Naive thymus-derived CD8-positive, alpha-beta T cell (primary cell): Measurements from ENCODE around the gene SORCS2. TPM values are rescaled to one million over a fixed set of nuclear protein-coding genes. Genes with fewer than 3 reads are reported as not detected.

Source experiments
- ATAC-seq, 2 donors: fragments of 150-1000 bp; cut with Tn5 transposase in 1 of 2; sonication (Bioruptor Pico), chemical (Tn5 transposase) in 1 of 2; 1 replicate in 1 of 2; 2 replicates in 1 of 2; pipeline ENCODE4 v1.10.0; 2021; ENCODE audit warnings: mild to moderate bottlenecking in 2 of 2, moderate library complexity in 2 of 2
- POLR2A ChIA-PET: fragments of 350-600 bp; sonication (Branson Sonifier 250); formaldehyde crosslinking; loops from one replicate; lab custom pipeline; 2021; ENCODE audit warnings: antibody characterized with exemption; lab: Charles Lee
- DNase-seq, 10 donors: peaks; one replicate each; pipeline versions ENCODE4 v3.0.0 to v3.0.0-alpha.2; 2020 to 2022
- H3K27ac Mint-ChIP-seq, 10 donors: one replicate each; pipeline ENCODE4 v1.8.0; 2020 to 2022; ENCODE audit warnings: mild to moderate bottlenecking in 10 of 10, mixed read lengths in 10 of 10, moderate library complexity in 4 of 10, inconsistent platforms in 1 of 10
- H3K27me3 Mint-ChIP-seq, 5 donors: one replicate each; pipeline ENCODE4 v1.8.0; 2021 to 2022; ENCODE audit warnings: mixed read lengths in 5 of 5
- H3K36me3 Mint-ChIP-seq, 3 donors: one replicate each; pipeline ENCODE4 v1.8.0; 2020 to 2022; ENCODE audit warnings: mixed read lengths in 3 of 3, mild to moderate bottlenecking in 2 of 3, inconsistent platforms in 1 of 3
- H3K4me1 Mint-ChIP-seq, 4 donors: one replicate each; pipeline ENCODE4 v1.8.0; 2021 to 2022; ENCODE audit warnings: mixed read lengths in 4 of 4
- H3K4me3 Mint-ChIP-seq, 10 donors: one replicate each; pipeline ENCODE4 v1.8.0; 2020 to 2022; ENCODE audit warnings: mild to moderate bottlenecking in 10 of 10, mixed read lengths in 10 of 10, moderate library complexity in 6 of 10, inconsistent platforms in 1 of 10
- H3K9me3 Mint-ChIP-seq, 9 donors: one replicate each; pipeline ENCODE4 v1.8.0; 2020 to 2022; ENCODE audit warnings: mixed read lengths in 9 of 9, mild to moderate bottlenecking in 3 of 9, inconsistent platforms in 1 of 9, moderate library complexity in 1 of 9
- polyA plus RNA-seq, 3 donors: library from polyadenylated mRNA; unstranded; fragments of 300-500 nt; fragmentation: Illumina TruSeq; gene quantifications; one replicate each; pipeline ENCODE4 v1.2.3, GENCODE V29; 2021
- total RNA-seq, 8 experiments: library from RNA in 2 of 8; stranded (reverse) in 2 of 8; gene quantifications; one replicate each; pipeline ENCODE4 v1.2.3 and lab custom pipeline; 2021 to 2026

The SORCS2 gene
- total and polyA plus RNA-seq, 5 experiments from 2014 or later, result not detected

GRCh38 chr4:7757501-7758471 is 565.4 kb downstream of the SORCS2 start:
- Mint-ChIP-seq H3K9me3 (no peaks in the 10 kb centered on the region), H3K4me1 (peaks cover 14 to 42% (median 35%) of the 10 kb centered on the region in 4 donors), H3K4me3 (peak overlapping the region in 5 of 10 donors; percentile 36 to 76 (median 52)), H3K27me3 (no peaks in the 10 kb centered on the region), H3K27ac (peak overlapping the region; percentile 76 to 99 (median 95)), H3K36me3 (no peaks in the 10 kb centered on the region)
- ATAC-seq (no peak), DNase-seq (no peak)
- POLR2A ChIA-PET, result interaction anchor here (1.9 kb wide), 1 partner anchor 14 kb away, joined by 4 read pairs; no protein-coding TSS in a partner anchor

GRCh38 chr4:7758476-7758875 is 566.1 kb downstream of the SORCS2 start:
- ATAC-seq (no peak), DNase-seq (no peak)
- no peaks in the 10 kb centered on the region for H3K27me3 Mint-ChIP-seq
- H3K27ac Mint-ChIP-seq, result peak overlapping the region; percentile 70 to 99 (median 95)
- H3K4me3 Mint-ChIP-seq, result peak overlapping the region in 6 of 10 donors; percentile 36 to 78 (median 59)
- H3K9me3 Mint-ChIP-seq, result no peaks in the 10 kb centered on the region
- POLR2A ChIA-PET, result interaction anchor here (1.9 kb wide), 1 partner anchor 15 kb away, joined by 4 read pairs; no protein-coding TSS in a partner anchor
- peaks cover 14 to 42% (median 35%) of the 10 kb centered on the region in 4 donors for H3K4me1 Mint-ChIP-seq
- H3K36me3 Mint-ChIP-seq, result peaks cover 0 to 4% (median 0%) of the 10 kb centered on the region in 3 donors

GRCh38 chr4:7759216-7759615 is 566.9 kb downstream of the SORCS2 start:
- Mint-ChIP-seq H3K4me1 (peaks cover 14 to 39% (median 35%) of the 10 kb centered on the region in 4 donors), H3K27me3 (no peaks in the 10 kb centered on the region), H3K27ac (peak overlapping the region; percentile 87 to 99 (median 96)), H3K36me3 (peaks cover 0 to 11% (median 0%) of the 10 kb centered on the region in 3 donors), H3K9me3 (no peaks in the 10 kb centered on the region), H3K4me3 (peak overlapping the region; percentile 76 to 92 (median 85))
- peak; percentile 92 to 96 for ATAC-seq
- DNase-seq, result peak in 9 of 10 donors; percentile 34 to 79 (median 59)
- POLR2A ChIA-PET, result interaction anchor here (0.8 to 1.9 kb wide), 2 partner anchors 16 to 401 kb away, joined by 3 to 4 read pairs; no protein-coding TSS in a partner anchor

- DNase-seq, result no peak
- Mint-ChIP-seq H3K27me3 (no peaks in the 10 kb centered on the region), H3K9me3 (no peaks in the 10 kb centered on the region), H3K4me3 (peak overlapping the region; percentile 76 to 92 (median 85)), H3K4me1 (peaks cover 14 to 39% (median 33%) of the 10 kb centered on the region in 4 donors), H3K36me3 (peaks cover 0 to 11% (median 0%) of the 10 kb centered on the region in 3 donors), H3K27ac (peak overlapping the region; percentile 87 to 99 (median 96))
- peak; percentile 19 to 29 for ATAC-seq
- POLR2A ChIA-PET, result interaction anchor here (0.8 to 1.9 kb wide), 2 partner anchors 16 to 400 kb away, joined by 3 to 4 read pairs; no protein-coding TSS in a partner anchor
Measured at GRCh38 chr4:7759635-7760034, 567.3 kb downstream of the SORCS2 start.

DNA sequence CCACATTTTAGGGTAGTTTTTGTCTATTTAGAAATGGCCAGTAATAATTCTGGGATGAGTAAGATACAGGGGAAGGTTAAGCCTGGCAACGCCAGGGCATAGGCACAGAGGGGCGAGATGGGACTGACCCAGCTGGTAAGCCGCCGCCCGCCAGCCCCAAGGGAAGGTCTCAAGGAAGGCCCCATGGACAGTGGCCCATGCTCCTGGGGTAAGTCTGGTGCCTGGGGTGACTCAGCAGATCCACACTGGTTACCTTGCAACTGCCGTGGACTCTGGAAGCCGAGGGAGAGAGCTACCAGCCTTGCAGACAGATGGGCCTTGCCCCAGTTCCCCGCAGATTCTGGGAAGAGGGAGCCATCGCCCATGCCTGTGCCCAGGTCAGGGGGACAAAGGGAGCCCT is 567.9 kb downstream of the SORCS2 start:
- no peaks in the 10 kb centered on the region for H3K9me3 Mint-ChIP-seq
- no peaks in the 10 kb centered on the region for H3K27me3 Mint-ChIP-seq
- H3K27ac Mint-ChIP-seq, result peak overlapping the region; percentile 87 to 99 (median 96)
- peaks cover 14 to 42% (median 32%) of the 10 kb centered on the region in 4 donors for H3K4me1 Mint-ChIP-seq
- POLR2A ChIA-PET, result no interaction called here
- no peak for DNase-seq
- peaks cover 0 to 13% (median 0%) of the 10 kb centered on the region in 3 donors for H3K36me3 Mint-ChIP-seq
- H3K4me3 Mint-ChIP-seq, result peak overlapping the region; percentile 42 to 92 (median 82)
- ATAC-seq, result no peak

GRCh38 chr4:7760706-7761105 is 568.4 kb downstream of the SORCS2 start:
- no peaks in the 10 kb centered on the region for H3K9me3 Mint-ChIP-seq
- peak overlapping the region; percentile 40 to 98 (median 83) for H3K27ac Mint-ChIP-seq
- no peak for DNase-seq
- no peak for ATAC-seq
- POLR2A ChIA-PET, result no interaction called here
- H3K27me3 Mint-ChIP-seq, result no peaks in the 10 kb centered on the region
- peaks cover 0 to 17% (median 0%) of the 10 kb centered on the region in 3 donors for H3K36me3 Mint-ChIP-seq
- H3K4me1 Mint-ChIP-seq, result peaks cover 17 to 46% (median 32%) of the 10 kb centered on the region in 4 donors
- H3K4me3 Mint-ChIP-seq, result no peak overlapping the region

DNA sequence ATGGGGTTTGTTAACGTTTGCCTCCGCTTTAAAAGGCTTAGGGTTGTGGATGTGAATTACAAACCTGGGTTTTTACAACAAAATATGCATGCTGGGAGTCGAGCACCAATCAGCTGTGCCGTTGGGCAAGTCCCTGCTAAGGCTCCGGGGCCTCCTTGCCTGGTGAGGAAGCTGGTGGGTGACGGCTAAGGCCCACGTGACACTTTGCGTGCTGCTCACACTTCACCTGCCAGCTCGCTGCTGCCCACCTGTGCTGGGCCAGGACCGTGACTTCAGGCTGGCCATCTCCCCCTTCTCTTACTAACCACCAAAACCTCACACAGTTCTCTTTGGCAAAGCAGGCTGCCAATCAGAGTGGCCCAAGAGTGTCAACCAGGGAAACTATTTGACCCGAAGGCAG is 569.0 kb downstream of the SORCS2 start:
- ATAC-seq (peak in 1 of 2 donors; percentile 10), DNase-seq (no peak)
- Mint-ChIP-seq H3K4me3 (peak overlapping the region in 6 of 10 donors; percentile 25 to 68 (median 46)), H3K27ac (peak overlapping the region; percentile 79 to 96 (median 88)), H3K9me3 (no peaks in the 10 kb centered on the region), H3K36me3 (peaks cover 0 to 17% (median 0%) of the 10 kb centered on the region in 3 donors), H3K27me3 (no peaks in the 10 kb centered on the region), H3K4me1 (peaks cover 17 to 46% (median 32%) of the 10 kb centered on the region in 4 donors)
- POLR2A ChIA-PET, result no interaction called here

DNA sequence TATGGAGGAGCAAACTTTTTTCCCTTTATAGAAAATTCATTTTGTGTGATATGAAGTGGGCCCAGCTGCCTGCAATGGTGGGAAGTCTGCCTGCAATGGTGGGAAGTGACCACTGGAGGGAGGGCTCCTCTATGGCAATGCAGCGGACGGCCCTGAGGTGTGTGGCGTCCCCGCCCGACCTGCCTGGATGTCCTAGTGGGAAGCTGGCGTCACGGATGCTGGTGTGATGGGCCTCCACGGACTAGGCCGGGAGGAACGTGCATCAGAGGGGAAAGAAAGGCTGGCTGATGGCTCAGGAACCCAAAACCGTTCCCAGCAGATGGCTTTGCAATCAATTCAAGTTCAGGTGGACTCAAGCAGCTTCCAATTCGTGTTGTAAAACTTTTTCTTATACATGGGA is 569.4 kb downstream of the SORCS2 start:
- DNase-seq (peak in 9 of 10 donors; percentile 26 to 65 (median 49)), ATAC-seq (peak; percentile 47 to 71)
- H3K4me1 Mint-ChIP-seq, result peaks cover 17 to 45% (median 32%) of the 10 kb centered on the region in 4 donors
- H3K27me3 Mint-ChIP-seq, result no peaks in the 10 kb centered on the region
- POLR2A ChIA-PET, result no interaction called here
- no peaks in the 10 kb centered on the region for H3K9me3 Mint-ChIP-seq
- peak overlapping the region; percentile 79 to 96 (median 88) for H3K27ac Mint-ChIP-seq
- peaks cover 0 to 21% (median 1%) of the 10 kb centered on the region in 3 donors for H3K36me3 Mint-ChIP-seq
- H3K4me3 Mint-ChIP-seq, result peak overlapping the region in 7 of 10 donors; percentile 25 to 68 (median 45)

DNA sequence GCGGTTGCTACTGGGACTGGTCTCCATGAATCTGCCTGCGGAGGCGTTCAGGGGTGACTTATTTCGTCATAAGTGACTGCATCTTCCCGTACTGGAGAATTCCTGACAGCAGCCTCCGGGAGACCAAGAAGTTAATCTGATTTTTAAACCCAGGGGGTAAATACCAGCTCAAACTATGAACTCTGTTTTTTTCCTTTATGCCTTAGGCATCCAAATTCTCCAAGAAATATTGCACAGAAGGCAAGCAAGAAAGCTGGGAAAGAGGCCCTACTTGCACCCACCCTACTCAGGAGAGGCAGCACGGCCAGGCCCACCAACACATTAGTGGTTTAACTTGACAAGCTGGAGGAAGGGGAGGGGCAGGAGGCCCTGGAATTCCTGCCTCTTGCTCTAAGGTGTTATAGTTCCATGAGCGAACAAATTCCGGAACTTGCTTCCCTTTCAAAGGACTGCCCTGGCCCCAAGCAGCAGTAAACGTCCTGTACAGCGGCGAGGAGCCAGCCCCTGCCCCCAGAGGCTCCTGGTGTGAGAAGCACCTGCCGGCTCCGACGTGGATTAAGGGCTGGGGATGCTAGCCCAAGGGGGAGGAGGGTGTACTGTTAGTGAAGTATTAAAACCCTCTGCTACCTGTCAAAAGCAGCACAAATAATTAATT is 570.2 kb downstream of the SORCS2 start:
- H3K9me3 Mint-ChIP-seq, result no peaks in the 10 kb centered on the region

DNA sequence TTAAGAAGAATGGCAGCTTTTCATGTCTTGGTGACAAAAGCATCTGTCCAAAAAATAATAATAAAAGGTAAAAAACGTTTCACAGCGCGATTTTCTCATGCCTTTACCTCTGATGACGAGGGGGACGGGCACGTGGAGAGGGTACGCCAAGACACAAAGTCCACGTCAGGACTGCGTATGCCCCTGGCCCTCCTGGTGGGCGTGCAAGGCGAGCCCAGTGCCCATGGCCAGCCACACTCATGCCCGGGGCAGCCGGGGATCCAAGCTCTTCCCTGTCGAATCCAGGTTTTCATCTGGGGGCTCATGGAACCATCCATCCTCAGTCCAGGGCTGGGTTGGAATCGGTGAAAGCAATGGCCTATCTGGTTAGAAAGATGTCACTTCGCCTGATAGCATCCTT is 570.8 kb downstream of the SORCS2 start:
- peaks cover 17 to 40% (median 29%) of the 10 kb centered on the region in 4 donors for H3K4me1 Mint-ChIP-seq
- H3K4me3 Mint-ChIP-seq, result no peak overlapping the region
- H3K9me3 Mint-ChIP-seq, result no peaks in the 10 kb centered on the region
- H3K36me3 Mint-ChIP-seq, result peaks cover 0 to 34% (median 2%) of the 10 kb centered on the region in 3 donors
- POLR2A ChIA-PET, result no interaction called here
- H3K27me3 Mint-ChIP-seq, result no peaks in the 10 kb centered on the region
- ATAC-seq, result no peak
- H3K27ac Mint-ChIP-seq, result peak overlapping the region in 2 of 10 donors; percentile 45 to 67
- DNase-seq, result no peak

More for the DNA sequence above, 570.2 kb downstream of the SORCS2 start:
- POLR2A ChIA-PET, result no interaction called here
- Mint-ChIP-seq H3K27me3 (no peaks in the 10 kb centered on the region), H3K4me3 (no peak overlapping the region), H3K36me3 (peaks cover 0 to 29% (median 2%) of the 10 kb centered on the region in 3 donors), H3K4me1 (peaks cover 17 to 43% (median 32%) of the 10 kb centered on the region in 4 donors), H3K27ac (peak overlapping the region in 5 of 10 donors; percentile 79 to 96 (median 93))
- ATAC-seq, result no peak
- no peak for DNase-seq

DNA sequence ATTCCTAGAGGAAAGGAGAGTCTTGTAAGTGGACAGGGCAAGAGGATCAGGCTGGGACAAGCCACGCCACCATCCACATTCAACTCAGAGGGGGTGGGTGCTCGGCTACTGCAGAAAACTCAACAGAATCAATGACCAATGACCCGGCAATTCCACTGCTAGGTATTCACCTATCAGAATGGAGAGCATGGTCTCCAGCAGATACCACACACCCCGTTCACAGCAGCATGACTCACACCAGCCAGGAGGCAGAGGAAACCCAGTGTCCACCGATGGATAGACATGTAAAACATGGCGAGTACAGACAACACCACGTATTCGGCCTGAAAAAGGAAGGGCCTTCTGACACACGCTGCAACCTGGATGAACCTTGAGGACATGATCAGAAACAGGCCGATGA is 571.5 kb downstream of the SORCS2 start:
- H3K4me3 Mint-ChIP-seq, result no peak overlapping the region
- H3K9me3 Mint-ChIP-seq, result no peaks in the 10 kb centered on the region
- DNase-seq (no peak), ATAC-seq (no peak)
- peaks cover 11 to 35% (median 23%) of the 10 kb centered on the region in 4 donors for H3K4me1 Mint-ChIP-seq
- POLR2A ChIA-PET, result no interaction called here
- H3K27me3 Mint-ChIP-seq, result no peaks in the 10 kb centered on the region
- peak overlapping the region in 2 of 10 donors; percentile 13 to 51 for H3K27ac Mint-ChIP-seq
- H3K36me3 Mint-ChIP-seq, result peaks cover 0 to 40% (median 2%) of the 10 kb centered on the region in 3 donors

- DNase-seq (no peak), ATAC-seq (no peak)
- H3K27ac Mint-ChIP-seq, result peak overlapping the region in 2 of 10 donors; percentile 18 to 51
- H3K36me3 Mint-ChIP-seq, result peaks cover 0 to 41% (median 2%) of the 10 kb centered on the region in 3 donors
- no peak overlapping the region for H3K4me3 Mint-ChIP-seq
- H3K27me3 Mint-ChIP-seq, result no peaks in the 10 kb centered on the region
- peaks cover 9 to 30% (median 18%) of the 10 kb centered on the region in 4 donors for H3K4me1 Mint-ChIP-seq
- POLR2A ChIA-PET, result no interaction called here
- H3K9me3 Mint-ChIP-seq, result no peaks in the 10 kb centered on the region
Measured at GRCh38 chr4:7764466-7764865, 572.1 kb downstream of the SORCS2 start.
